HG02852 (cell line): ENCODE measurements around the gene B3GALNT2.

Experiments used
- ATAC-seq: cut with Tn5 transposase; IDR thresholded peaks from one replicate; pipeline ENCODE4 v1.9.1; 2021; ENCODE audit warnings: mild to moderate bottlenecking, moderate library complexity; ENCODE audit not compliant: unreplicated experiment

Gene B3GALNT2

GRCh38 chr1:235411489-235412486, 92.5 kb downstream of the B3GALNT2 start:
- ATAC-seq: no peak

- no peak for ATAC-seq
Observed at GRCh38 chr1:235410467-235410866, 93.8 kb downstream of the B3GALNT2 start.

- ATAC-seq: no peak
Observed at GRCh38 chr1:235409042-235409820, 95.0 kb downstream of the B3GALNT2 start.

- no peak for ATAC-seq
Observed at GRCh38 chr1:235408503-235408960, 95.7 kb downstream of the B3GALNT2 start.

GRCh38 chr1:235407419-235407818, 96.8 kb downstream of the B3GALNT2 start:
- no peak for ATAC-seq

GRCh38 chr1:235404190-235404589, 100.1 kb downstream of the B3GALNT2 start:
- no peak for ATAC-seq

- no peak for ATAC-seq
Observed at GRCh38 chr1:235403593-235403992, 100.7 kb downstream of the B3GALNT2 start.

GRCh38 chr1:235402457-235403200, 101.6 kb downstream of the B3GALNT2 start:
- ATAC-seq: no peak

GRCh38 chr1:235401251-235401650, 103.0 kb downstream of the B3GALNT2 start:
- no peak for ATAC-seq
